HepG2 (cell line): ENCODE data around the gene THRSP. TPM values are rescaled to one million over a fixed set of nuclear protein-coding genes. Genes with fewer than 3 reads are reported as not detected.

Source experiments
- FOSL2 ChIP-seq: sonication (generic); formaldehyde crosslinking; IDR thresholded peaks from 2 replicates; pipeline ENCODE4 v1.4.0; 2020; ENCODE audit warnings: missing genetic modification reagents
- GATAD1 ChIP-seq: IDR thresholded peaks from 2 replicates; pipeline ENCODE4 v1.6.1; 2016; ENCODE audit warnings: missing genetic modification reagents, missing compliant biosample characterization
- NFE2L2 ChIP-seq: fragments of 150-350 bp; IDR thresholded peaks from 2 replicates; pipeline ENCODE4 v1.6.1; 2014; ENCODE audit warnings: low read length
- NFKBIZ ChIP-seq: IDR thresholded peaks from 2 replicates; pipeline ENCODE4 v1.6.1; 2018; ENCODE audit warnings: missing genetic modification reagents, missing compliant biosample characterization
- RXRA ChIP-seq: sonication (generic); formaldehyde crosslinking; IDR thresholded peaks from 2 replicates; pipeline ENCODE4 v1.5.1; 2020; ENCODE audit warnings: missing genetic modification reagents
- SOX13 ChIP-seq, 3 experiments: fragments of 450-650 bp in 1 of 3; sonication (generic) in 1 of 3; formaldehyde crosslinking in 1 of 3; IDR thresholded peaks in 2 of 3; conservative IDR thresholded peaks in 1 of 3; 2 replicates each; pipeline versions ENCODE4 v1.5.0 to v1.6.1; 2016 to 2020; ENCODE audit warnings: antibody characterized with exemption in 1 of 3, mild to moderate bottlenecking in 1 of 3, missing compliant biosample characterization in 1 of 3, missing genetic modification reagents in 1 of 3, moderate library complexity in 1 of 3
- SUZ12 ChIP-seq: fragments of 150-350 bp; IDR thresholded peaks from 2 replicates; pipeline ENCODE4 v1.6.1; 2014; ENCODE audit warnings: low read depth, low read length
- ZBED4 ChIP-seq: sonication (generic); formaldehyde crosslinking; IDR thresholded peaks from 2 replicates; pipeline ENCODE4 v1.4.0; 2020; ENCODE audit warnings: missing genetic modification reagents, borderline replicate concordance
- ZBTB33 ChIP-seq: sonication (generic); formaldehyde crosslinking; IDR thresholded peaks from 2 replicates; pipeline ENCODE4 v1.4.0; 2020; ENCODE audit warnings: missing genetic modification reagents
- ZBTB39 ChIP-seq: sonication (generic); formaldehyde crosslinking; IDR thresholded peaks from 2 replicates; pipeline ENCODE4 v1.5.0; 2020; ENCODE audit warnings: missing genetic modification reagents
- ZKSCAN1 ChIP-seq: fragments of 150-350 bp; IDR thresholded peaks from 2 replicates; pipeline ENCODE4 v1.6.1; 2014; ENCODE audit warnings: low read length
- ZNF441 ChIP-seq: sonication (generic); formaldehyde crosslinking; IDR thresholded peaks from 2 replicates; pipeline ENCODE4 v1.7.0; 2021; ENCODE audit warnings: missing genetic modification reagents, borderline replicate concordance
- ZNF496 ChIP-seq: sonication (generic); formaldehyde crosslinking; IDR thresholded peaks from 2 replicates; pipeline ENCODE4 v1.8.1; 2023; ENCODE audit warnings: mild to moderate bottlenecking, moderate library complexity, missing genetic modification reagents; ENCODE audit not compliant: insufficient replicate concordance
- ZNF558 ChIP-seq: sonication (generic); formaldehyde crosslinking; IDR thresholded peaks from 2 replicates; pipeline ENCODE4 v1.9.0; 2022; ENCODE audit warnings: mild to moderate bottlenecking, missing genetic modification reagents, borderline replicate concordance
- ZNF644 ChIP-seq: IDR thresholded peaks from 2 replicates; pipeline ENCODE4 v1.6.1; 2016; ENCODE audit warnings: low read depth
- ZNF879 ChIP-seq: sonication (generic); formaldehyde crosslinking; IDR thresholded peaks from 2 replicates; pipeline ENCODE4 v1.8.1; 2023; ENCODE audit warnings: missing genetic modification reagents
- ZSCAN20 ChIP-seq: sonication (generic); formaldehyde crosslinking; IDR thresholded peaks from 2 replicates; pipeline ENCODE4 v1.4.0; 2020; ENCODE audit warnings: missing genetic modification reagents, mild to moderate bottlenecking, borderline replicate concordance
- polyA plus RNA-seq, 8 experiments: library from polyadenylated mRNA; depleted of rRNA in 3 of 8; stranded (reverse) in 7 of 8; unstranded in 1 of 8; fragments of >200 nt; fragmentation: Illumina TruSeq in 4 of 8; extraction: Trizol in 4 of 8; gene quantifications; 2 replicates each; pipeline versions ENCODE4 v1.2.1 to v1.2.3, GENCODE V29; 2011 to 2016; ENCODE audit warnings: low read depth in 4 of 8, missing spikeins in 1 of 8, mixed read lengths in 1 of 8; ENCODE audit not compliant: insufficient read depth in 1 of 8
- total RNA-seq, 5 experiments: library from RNA; depleted of rRNA; stranded (reverse); fragments of >200 nt; fragmentation: Illumina TruSeq; extraction: Trizol; gene quantifications; 2 replicates each; pipeline ENCODE4 v1.2.3, GENCODE V29; 2016; ENCODE audit warnings: low read depth in 1 of 5
- TF ChIP-seq, protein P1 (sequence below): sonication (generic); formaldehyde crosslinking; IDR thresholded peaks from 2 replicates; pipeline ENCODE4 v1.5.0; 2020; ENCODE audit warnings: mild to moderate bottlenecking, missing genetic modification reagents

THRSP gene
- total and polyA plus RNA-seq, 2 of the 13 experiments (the other 11 are each of a cell fraction or from before 2014, with no cell fraction given), result 0.13 to 0.58 TPM

DNA sequence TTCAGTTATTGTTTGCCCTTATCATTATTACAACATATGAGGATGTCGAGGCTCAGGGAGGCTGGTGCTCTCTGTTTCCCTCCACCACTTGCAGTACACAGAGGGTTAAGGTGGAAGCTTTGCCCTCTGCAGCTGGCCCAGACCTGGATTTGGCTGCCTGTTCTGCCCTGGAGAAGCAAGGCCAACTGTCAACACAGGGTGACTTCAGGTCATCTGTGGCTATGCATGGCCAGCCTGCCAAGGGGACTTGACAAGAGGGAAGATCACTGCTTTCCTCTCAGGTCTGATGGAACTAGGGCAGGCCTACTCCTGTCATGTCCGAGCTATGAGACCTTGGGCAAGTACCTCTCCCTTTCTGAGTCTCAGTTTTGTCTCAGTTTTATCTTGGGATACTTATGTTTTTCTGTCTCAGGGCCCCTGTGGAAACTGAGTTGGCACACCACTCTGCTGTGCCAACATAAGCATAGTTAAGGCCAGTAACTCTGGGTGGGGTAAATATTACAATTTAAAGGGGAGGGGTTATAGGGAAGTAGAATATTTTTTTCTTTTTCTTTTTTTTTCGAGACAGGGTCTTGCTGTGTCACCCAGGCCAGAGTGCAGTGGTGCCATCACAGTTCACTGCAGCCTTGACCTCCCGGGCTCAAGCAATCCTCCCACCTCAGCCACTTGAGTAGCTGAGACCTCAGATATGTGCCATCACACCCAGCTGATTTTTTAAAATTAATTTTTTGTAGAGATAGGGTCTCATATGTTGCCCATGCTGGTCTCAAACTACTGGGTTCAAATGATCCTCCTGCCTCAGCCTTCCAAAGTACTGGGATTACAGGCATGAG, 2.4 kb upstream of the THRSP start (continued):
- TF ChIP-seq ZNF558 (CRISPR knock-in tag) (no peak), NFE2L2 (0 out of 2 replicates have a peak, but pooled peaks have one; percentile 16), ZKSCAN1 (no peak), ZBTB33 (no peak), ZNF879 (no peak), ZBED4 (CRISPR knock-in tag) (no peak), SUZ12 (no peak), ZNF496 (CRISPR knock-in tag) (no peak), ZSCAN20 (CRISPR knock-in tag) (no peak), SOX13 (IDR thresholded peaks at IDR 0.05) (no peak), SOX13 (CRISPR knock-in tag; conservative IDR thresholded peaks at IDR 0.05 in 1 of 2, IDR thresholded peaks at IDR 0.05 in 1 of 2) (peak in 1 of 2 experiments; percentile 30; a peak in 1 of 4 replicates), ZNF441 (CRISPR knock-in tag) (no peak), NFKBIZ (CRISPR knock-in tag) (no peak), RXRA (CRISPR knock-in tag) (peak; percentile 96), FOSL2 (0 out of 2 replicates have a peak, but pooled peaks have one; percentile 4), GATAD1 (CRISPR knock-in tag) (no peak), ZNF644 (CRISPR knock-in tag) (0 out of 2 replicates have a peak, but pooled peaks have one; percentile 48), ZBTB39 (CRISPR knock-in tag) (no peak)
- TF ChIP-seq, protein P1, sequence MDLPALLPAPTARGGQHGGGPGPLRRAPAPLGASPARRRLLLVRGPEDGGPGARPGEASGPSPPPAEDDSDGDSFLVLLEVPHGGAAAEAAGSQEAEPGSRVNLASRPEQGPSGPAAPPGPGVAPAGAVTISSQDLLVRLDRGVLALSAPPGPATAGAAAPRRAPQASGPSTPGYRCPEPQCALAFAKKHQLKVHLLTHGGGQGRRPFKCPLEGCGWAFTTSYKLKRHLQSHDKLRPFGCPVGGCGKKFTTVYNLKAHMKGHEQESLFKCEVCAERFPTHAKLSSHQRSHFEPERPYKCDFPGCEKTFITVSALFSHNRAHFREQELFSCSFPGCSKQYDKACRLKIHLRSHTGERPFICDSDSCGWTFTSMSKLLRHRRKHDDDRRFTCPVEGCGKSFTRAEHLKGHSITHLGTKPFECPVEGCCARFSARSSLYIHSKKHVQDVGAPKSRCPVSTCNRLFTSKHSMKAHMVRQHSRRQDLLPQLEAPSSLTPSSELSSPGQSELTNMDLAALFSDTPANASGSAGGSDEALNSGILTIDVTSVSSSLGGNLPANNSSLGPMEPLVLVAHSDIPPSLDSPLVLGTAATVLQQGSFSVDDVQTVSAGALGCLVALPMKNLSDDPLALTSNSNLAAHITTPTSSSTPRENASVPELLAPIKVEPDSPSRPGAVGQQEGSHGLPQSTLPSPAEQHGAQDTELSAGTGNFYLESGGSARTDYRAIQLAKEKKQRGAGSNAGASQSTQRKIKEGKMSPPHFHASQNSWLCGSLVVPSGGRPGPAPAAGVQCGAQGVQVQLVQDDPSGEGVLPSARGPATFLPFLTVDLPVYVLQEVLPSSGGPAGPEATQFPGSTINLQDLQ (CRISPR knock-in tag), result no peak; the same call in 1 of the 2 replicates
